ENCODE measurements around the gene ZNF714. TPM values are rescaled to one million over a fixed set of nuclear protein-coding genes. Genes with fewer than 3 reads are reported as not detected.

Gene ZNF714
- total RNA-seq, 1 donor from 2014 or later: 5.9 TPM

GRCh38 chr19:21143428-21143827, 61.4 kb downstream of the ZNF714 start:
- DNase-seq: no peak
- no peak for ATAC-seq
- Histone ChIP-seq H3K27me3 (no peaks in the 10 kb centered on the region), H3K36me3 (peaks cover 25% of the 10 kb centered on the region), H3K4me1 (no peaks in the 10 kb centered on the region), H3K9me3 (no peaks in the 10 kb centered on the region), H3K4me3 (no peak overlapping the region), H3K27ac (no peak overlapping the region)
- TF ChIP-seq CTCF (IDR thresholded peaks at IDR 0.05): no peak
- intact Hi-C loops (cut with DNase I): no loop called here

- intact Hi-C loops (cut with DNase I): no loop called here
- no peak for DNase-seq
These were observed 61.9 kb downstream of the ZNF714 start for GRCh38 chr19:21143854-21144253.

GRCh38 chr19:21147540-21147939, 65.5 kb downstream of the ZNF714 start:
- Histone ChIP-seq H3K4me1 (no peaks in the 10 kb centered on the region), H3K36me3 (peaks cover 38% of the 10 kb centered on the region), H3K4me3 (no peak overlapping the region), H3K27ac (no peak overlapping the region), H3K9me3 (no peaks in the 10 kb centered on the region), H3K27me3 (no peaks in the 10 kb centered on the region)
- intact Hi-C loops (cut with DNase I): no loop called here
- TF ChIP-seq CTCF (IDR thresholded peaks at IDR 0.05): no peak
- ATAC-seq (no peak), DNase-seq (no peak)

More at GRCh38 chr19:21143854-21144253, 61.9 kb downstream of the ZNF714 start:
- Histone ChIP-seq H3K27ac (no peak overlapping the region), H3K4me3 (no peak overlapping the region), H3K27me3 (no peaks in the 10 kb centered on the region), H3K9me3 (no peaks in the 10 kb centered on the region), H3K4me1 (no peaks in the 10 kb centered on the region), H3K36me3 (peaks cover 25% of the 10 kb centered on the region)
- TF ChIP-seq CTCF (IDR thresholded peaks at IDR 0.05): no peak
- no peak for ATAC-seq

DNA sequence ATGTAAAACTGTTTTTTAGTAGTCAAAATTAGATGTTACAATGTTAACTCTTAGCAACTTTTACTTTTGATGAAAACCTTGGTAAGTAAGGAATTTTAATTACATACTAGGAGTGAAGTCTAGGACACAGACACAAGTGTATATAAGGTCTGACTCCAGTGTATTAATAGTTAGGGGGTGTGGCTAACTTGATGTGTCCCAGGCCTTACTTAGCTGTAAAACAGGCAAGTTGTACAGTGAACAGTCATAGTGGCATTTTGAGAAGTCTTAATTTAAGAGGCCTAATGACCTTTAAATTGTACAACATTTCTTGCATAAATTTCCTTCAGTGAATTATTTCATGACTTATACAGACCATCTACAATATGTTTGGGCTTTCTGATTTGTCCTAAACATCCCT, 66.7 kb downstream of the ZNF714 start:
- Histone ChIP-seq H3K9me3 (no peaks in the 10 kb centered on the region), H3K4me1 (no peaks in the 10 kb centered on the region), H3K36me3 (peaks cover 46% of the 10 kb centered on the region), H3K27ac (no peak overlapping the region), H3K4me3 (no peak overlapping the region), H3K27me3 (no peaks in the 10 kb centered on the region)
- intact Hi-C loops (cut with DNase I): no loop called here
- no peak for ATAC-seq
- TF ChIP-seq CTCF (IDR thresholded peaks at IDR 0.05): no peak
- DNase-seq: no peak

DNA sequence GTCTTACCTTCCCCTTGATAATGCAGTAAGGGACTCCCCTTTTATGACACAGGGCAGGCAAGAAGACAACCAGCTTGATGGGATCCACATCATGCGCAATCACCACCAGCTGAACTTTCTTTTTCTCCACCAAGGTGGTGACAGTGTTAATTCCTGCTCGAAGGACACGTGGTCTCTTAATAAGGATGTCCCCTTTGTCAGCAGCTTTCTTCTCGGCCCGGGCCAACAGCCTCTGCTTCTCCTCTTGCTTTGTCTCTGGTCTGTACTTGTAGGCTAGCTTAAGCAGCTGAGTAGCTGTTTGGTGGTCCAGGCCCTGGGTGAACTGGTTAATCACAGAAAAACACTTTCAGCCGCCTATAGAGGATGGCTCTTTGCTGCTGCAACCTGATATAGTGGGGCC, 67.9 kb downstream of the ZNF714 start:
- no peak for ATAC-seq
- H3K36me3 ChIP-seq: peaks cover 46% of the 10 kb centered on the region
- intact Hi-C loops (cut with DNase I): no loop called here

More for the DNA sequence above, 67.9 kb downstream of the ZNF714 start:
- Histone ChIP-seq H3K27ac (no peak overlapping the region), H3K9me3 (no peaks in the 10 kb centered on the region), H3K4me1 (no peaks in the 10 kb centered on the region), H3K27me3 (no peaks in the 10 kb centered on the region), H3K4me3 (no peak overlapping the region)
- no peak for TF ChIP-seq CTCF (IDR thresholded peaks at IDR 0.05)
- DNase-seq: no peak

All from upper lobe of right lung (tissue), 1 donor.